SKM-1 (cell line): ENCODE data around the gene TMEM120A.

Experiments used
- DNase-seq: peaks from one replicate; lab custom pipeline; 2025; ENCODE audit not compliant: unreplicated experiment; lab: John Stamatoyannopoulos, UW

TMEM120A gene

GRCh38 chr7:75981453-75982305 lies 12.7 kb downstream of the TMEM120A start:
- DNase-seq: no peak

- DNase-seq: no peak
These were observed 13.3 kb downstream of the TMEM120A start for GRCh38 chr7:75981203-75981452.

DNA sequence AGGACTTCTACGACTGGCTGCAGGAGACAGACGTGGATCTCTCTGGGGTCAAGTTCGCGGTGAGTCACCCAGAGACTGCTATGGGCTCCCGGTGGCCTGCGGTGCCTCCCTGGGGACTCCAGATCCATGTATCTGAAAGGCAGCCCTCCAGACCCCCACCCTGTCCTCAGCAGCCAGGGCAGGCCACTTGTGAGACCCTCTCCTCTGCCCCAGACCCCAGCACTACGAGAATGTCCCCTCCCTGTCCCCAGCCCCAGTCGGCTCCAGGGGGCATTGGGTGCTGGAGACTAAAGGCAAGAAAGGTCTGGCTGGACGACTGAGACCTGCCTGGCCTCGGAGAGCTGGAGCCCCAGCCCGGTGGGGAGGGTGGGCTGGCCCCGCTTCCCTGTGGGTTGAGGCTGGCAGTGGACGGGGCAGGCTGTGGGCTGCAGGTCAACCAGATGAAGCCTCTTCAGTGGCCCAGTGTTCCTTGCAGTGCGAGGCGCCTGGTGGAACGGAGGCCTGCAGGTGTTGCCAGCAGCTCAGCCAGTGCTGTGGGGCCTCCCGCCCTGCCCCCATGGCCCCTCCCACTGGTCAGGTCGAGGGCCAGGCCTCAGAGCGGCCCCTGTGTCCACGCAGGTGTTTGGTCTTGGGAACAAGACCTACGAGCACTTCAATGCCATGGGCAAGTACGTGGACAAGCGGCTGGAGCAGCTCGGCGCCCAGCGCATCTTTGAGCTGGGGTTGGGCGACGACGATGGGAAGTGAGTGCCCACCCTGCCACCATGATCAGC lies 13.8 kb downstream of the TMEM120A start:
- no peak for DNase-seq

- DNase-seq: no peak
These were observed 14.5 kb downstream of the TMEM120A start for GRCh38 chr7:75979759-75980429.

DNA sequence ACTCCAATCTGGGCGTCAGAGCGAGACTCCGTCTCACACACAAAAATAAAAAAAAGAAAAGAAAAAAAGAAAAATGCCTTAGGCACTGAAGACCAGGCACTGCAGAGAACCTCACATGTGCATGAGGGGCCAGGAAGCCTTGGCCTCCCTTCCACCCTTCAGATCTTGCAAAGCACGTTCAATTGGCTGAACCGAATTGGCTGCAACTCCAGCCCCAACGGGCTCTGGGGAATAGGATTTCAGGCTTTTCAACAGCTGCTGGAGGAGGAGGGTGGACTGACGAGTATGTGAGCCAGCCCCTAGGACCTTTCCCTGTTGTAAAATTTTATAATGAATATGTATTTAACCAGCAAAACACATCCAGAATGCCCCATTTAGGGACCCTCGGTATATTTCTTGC lies 16.7 kb downstream of the TMEM120A start:
- no peak for DNase-seq

DNA sequence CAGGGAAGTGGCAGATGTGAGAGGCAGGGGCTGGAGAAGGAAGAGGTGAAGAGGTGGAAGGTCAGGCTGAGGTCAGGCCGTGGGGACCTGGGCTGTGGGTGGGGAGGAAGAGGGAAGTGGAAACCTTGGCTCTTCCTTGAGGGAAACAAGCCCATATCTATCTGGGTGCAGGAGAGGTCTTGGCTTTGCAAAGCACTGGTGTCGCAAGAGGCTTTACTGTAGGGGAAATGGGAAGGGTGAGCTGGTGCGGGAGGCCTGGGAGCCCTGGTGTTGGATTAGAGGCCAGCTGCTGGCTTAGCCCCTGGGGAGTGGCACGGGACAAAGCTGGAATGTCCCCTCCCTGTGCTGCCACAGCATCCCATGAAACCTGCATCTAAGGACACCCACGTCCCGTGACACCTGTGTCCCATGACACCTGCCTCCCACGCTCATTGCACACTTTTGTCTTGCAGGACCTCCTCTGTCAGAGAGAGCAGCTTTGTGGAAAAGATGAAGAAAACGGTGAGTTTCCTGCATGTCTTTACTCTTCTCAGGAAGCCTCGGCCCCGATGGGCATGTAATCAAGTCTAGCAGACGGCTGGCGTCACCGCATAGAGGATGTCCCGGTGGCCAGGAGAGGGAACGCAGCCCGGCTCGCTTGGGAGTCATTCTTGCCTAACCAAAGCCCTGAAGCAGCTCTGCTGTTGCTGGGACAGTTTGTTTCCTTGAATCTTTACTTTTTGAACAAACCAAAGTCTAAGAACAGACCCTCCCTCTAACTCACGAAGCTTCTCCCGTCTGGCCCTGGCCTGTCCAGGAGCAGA lies 22.2 kb downstream of the TMEM120A start:
- peak; percentile 84 for DNase-seq

DNA sequence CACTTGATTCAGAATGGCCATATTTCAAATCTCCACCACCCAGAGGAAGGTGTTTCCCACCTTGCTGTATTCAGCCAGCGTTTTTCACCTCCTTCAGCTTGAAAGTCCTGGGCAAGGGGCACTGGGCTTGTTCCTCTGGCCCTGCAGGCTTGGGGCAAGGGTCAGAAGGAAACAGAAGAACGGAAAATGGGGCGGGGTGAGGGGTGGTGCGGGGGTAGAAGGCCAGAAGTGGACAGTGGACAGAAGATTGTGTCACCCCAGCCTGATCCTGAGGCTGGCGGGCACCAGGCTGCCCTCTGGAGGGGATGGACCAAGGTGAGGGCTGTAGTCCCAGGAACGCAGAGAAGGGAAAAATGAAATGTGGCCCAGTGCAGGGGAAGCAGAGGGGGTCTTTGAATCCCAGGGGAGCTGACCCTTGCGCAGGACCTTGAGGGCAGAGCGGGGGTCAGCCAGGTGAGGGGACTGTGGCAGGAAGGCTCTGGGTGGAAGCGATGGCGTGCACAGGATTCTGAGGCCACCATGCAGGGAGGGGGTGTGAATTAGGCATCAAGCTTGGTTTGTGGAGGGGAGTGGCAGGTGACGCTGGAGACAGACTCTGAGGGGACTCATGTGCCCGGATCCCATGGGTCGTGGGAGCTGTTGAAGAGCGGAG lies 23.0 kb downstream of the TMEM120A start:
- no peak for DNase-seq

DNA sequence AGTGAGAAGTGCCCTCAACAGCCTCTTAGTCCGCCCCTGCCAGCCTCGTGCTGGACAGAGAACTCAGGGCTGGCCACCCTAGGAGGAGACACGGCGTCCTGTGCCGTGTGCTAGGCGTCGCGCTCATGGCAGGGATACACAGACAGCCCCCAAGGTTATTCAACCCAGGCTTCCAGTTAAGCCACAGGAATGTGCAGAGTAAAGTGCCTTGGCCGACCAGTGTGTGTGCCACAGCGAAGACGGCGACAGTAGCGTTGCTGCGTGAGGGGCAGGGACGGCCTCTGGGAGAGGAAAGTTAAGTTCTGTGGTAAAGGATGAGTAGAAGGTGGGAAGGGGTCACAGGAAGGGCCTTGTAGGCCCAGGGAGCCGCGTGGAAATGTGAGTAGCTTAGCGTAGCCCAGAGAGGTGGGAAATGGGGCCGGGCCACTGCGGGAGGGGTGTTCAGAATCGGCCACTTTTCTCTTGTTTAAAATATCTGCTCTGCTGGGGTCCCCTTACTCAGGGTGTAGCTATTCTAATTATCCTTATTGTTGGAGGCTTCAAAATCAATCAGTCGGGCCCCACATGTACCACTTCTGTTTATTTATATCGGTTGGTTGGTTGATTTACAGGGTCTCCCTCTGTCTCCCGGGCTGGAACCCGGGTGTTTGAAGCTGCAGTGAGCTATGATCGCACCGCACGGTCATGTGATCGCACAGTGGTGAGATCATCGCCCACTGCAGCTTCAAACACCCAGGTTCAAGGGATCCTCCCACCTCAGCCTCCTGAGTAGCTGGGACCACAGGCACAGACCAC lies 24.5 kb downstream of the TMEM120A start:
- DNase-seq: no peak

DNA sequence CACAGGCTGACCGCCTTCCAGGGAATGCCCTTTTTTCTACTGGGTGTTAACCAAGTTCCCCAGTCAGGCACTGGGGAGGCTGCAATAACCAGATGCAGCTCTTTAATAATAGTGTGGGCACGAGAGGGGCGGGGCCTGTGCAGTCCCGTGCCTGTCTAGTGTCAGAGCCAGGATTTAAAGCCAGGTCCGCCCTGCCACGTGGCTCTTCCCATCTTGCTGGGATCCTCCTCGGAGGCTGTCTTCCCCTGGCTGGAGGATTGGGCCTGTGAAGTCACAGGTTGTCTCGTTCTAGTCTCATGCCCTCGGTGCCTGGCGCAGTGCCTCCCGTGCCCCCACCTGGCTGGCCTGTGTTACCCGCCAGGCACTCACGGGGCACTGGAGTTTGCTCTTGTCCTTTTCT lies 25.2 kb downstream of the TMEM120A start:
- no peak for DNase-seq

GRCh38 chr7:75968561-75969001 lies 25.8 kb downstream of the TMEM120A start:
- DNase-seq: no peak

DNA sequence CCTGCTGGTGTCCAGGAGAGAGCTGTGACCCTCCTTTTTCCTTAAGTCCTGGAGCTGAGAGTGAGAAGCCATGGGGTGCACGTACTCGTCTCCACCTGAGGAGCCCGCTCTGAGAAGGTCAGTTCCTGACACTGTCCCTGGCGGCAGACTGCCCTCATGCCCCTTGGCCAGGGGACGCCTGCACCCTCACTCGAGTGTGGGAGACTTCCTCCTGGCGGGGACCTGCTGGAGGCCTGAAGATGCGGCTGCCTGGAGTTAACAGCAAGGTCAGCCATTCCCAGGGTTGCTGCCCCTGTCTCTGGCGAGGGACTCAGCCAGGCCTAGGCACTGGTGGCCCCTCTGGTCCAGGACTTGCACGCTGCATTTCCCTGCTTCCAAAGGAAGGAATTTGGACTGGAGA lies 26.4 kb downstream of the TMEM120A start:
- no peak for DNase-seq

GRCh38 chr7:75967487-75967997 lies 26.9 kb downstream of the TMEM120A start:
- no peak for DNase-seq

DNA sequence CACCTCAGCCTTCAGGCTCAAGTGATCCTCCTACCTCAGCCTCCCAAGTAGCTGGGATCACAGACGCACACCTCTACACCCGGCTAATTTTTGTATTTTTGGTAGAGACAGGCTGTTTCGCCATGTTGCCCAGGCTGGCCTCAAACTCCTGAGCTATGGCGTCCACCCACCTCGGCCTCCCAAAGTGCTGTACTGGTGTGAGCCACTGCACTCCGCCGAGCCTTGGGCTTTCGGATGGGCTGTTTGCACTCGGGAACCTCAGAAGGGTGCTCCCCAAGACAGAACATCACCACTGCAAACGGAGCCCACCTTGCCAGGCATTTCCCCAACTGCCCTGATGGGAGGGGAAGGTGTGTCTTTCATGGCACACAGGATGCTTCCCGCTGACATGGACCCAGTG lies 27.3 kb downstream of the TMEM120A start:
- no peak for DNase-seq

GRCh38 chr7:75966190-75966961 lies 28.0 kb downstream of the TMEM120A start:
- DNase-seq: no peak

- no peak for DNase-seq
These were observed 28.8 kb downstream of the TMEM120A start for GRCh38 chr7:75965617-75966016.

DNA sequence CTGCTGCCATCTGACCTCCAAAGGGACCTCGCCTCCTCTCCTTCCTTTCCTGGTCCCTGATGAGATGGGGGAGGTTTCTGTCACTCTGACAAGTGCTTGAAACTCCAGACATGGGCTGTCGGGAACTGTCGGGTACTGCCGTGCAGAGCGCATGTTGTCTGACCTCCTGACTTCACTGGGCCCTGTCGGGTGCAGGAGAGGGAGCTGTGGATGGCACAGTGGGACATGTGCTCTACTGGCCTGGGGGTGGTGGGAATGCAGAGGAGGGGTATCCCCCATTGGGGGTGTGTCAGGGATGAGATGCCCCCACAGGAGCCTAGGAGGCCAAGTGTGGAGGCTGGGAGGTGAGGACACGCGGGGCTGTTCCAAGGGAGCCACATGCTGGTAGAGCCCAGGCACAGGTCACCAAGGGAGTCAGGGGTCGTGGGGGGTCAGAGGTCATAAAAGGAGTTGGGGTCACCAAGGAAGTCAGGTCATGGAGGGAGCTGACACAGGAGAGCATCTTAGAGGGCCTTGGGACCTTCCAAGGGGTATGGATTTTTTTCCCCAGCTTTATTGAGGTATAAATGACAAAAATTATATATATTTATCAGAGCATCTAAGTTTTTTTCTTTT lies 30.9 kb downstream of the TMEM120A start:
- DNase-seq: no peak

- DNase-seq: no peak
These were observed 31.6 kb downstream of the TMEM120A start for GRCh38 chr7:75962607-75963380.

DNA sequence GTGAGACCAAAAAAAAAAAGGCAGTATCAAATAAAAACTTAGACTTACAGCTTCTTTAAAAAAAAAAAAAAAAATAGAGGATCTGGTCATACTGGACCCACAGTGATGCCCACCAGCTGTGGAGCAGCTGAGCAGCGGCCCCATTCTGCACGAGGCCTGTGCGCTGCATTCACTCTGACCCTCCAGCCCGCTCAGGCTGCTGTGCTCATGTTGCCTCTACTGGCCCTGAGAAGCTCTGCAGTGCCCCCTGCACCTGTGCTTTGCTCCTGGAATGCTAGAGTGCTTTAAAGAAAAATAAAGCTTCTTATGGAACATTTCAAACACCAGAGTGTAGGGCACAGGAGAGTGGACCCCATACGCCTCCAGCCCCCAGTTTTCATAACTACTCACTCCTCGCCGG lies 33.2 kb downstream of the TMEM120A start:
- DNase-seq: no peak
